Activated CD8-positive, alpha-beta memory T cell treated with anti-CD3 and anti-CD28 coated beads for 48 hours (primary cell): ENCODE results near the gene WDR35.
"Not testable (repeated sequence)": the region's sequence is repeated elsewhere in the genome, so short reads cannot be mapped to it uniquely, and the experiment has no call there.

Experiments used
- DNase-seq, 3 experiments: peaks; one replicate each; pipeline ENCODE4 v3.0.0-alpha.2; 2020; ENCODE audit warnings: low read depth in 2 of 3, low spot score in 2 of 3

WDR35 gene

GRCh38 chr2:19895535-19895934 is 94.4 kb downstream of the WDR35 start:
- DNase-seq = no peak

GRCh38 chr2:19894134-19894792 is 95.6 kb downstream of the WDR35 start:
- no peak for DNase-seq

GRCh38 chr2:19893520-19894133 is 96.3 kb downstream of the WDR35 start:
- DNase-seq = no peak

- not testable (repeated sequence) for DNase-seq
Measured at GRCh38 chr2:19891971-19892370, 97.9 kb downstream of the WDR35 start.

- no peak for DNase-seq
Measured at GRCh38 chr2:19890104-19890503, 99.8 kb downstream of the WDR35 start.

- DNase-seq = no peak
Measured at GRCh38 chr2:19888831-19889230, 101.1 kb downstream of the WDR35 start.

- no peak for DNase-seq
Measured at GRCh38 chr2:19887510-19887909, 102.4 kb downstream of the WDR35 start.

GRCh38 chr2:19886261-19886660 is 103.6 kb downstream of the WDR35 start:
- no peak for DNase-seq

- DNase-seq = no peak
Measured at GRCh38 chr2:19885791-19886190, 104.1 kb downstream of the WDR35 start.

- DNase-seq = no peak
Measured at GRCh38 chr2:19883971-19884720, 105.8 kb downstream of the WDR35 start.

GRCh38 chr2:19883486-19883885 is 106.4 kb downstream of the WDR35 start:
- no peak for DNase-seq

GRCh38 chr2:19882286-19882685 is 107.6 kb downstream of the WDR35 start:
- DNase-seq = no peak

GRCh38 chr2:19881908-19882265 is 108.0 kb downstream of the WDR35 start:
- DNase-seq = no peak

GRCh38 chr2:19881221-19881907 is 108.5 kb downstream of the WDR35 start:
- no peak for DNase-seq

- not testable (repeated sequence) for DNase-seq
Measured at GRCh38 chr2:19880191-19880590, 109.7 kb downstream of the WDR35 start.

- no peak for DNase-seq
Measured at GRCh38 chr2:19879120-19879519, 110.8 kb downstream of the WDR35 start.

GRCh38 chr2:19878268-19879046 is 111.4 kb downstream of the WDR35 start:
- DNase-seq = no peak

GRCh38 chr2:19876751-19877150 is 113.2 kb downstream of the WDR35 start:
- DNase-seq = no peak

GRCh38 chr2:19875280-19875679 is 114.6 kb downstream of the WDR35 start:
- DNase-seq = no peak

GRCh38 chr2:19874726-19875125 is 115.2 kb downstream of the WDR35 start:
- DNase-seq = no peak

- DNase-seq = no peak
Measured at GRCh38 chr2:19873014-19873413, 116.9 kb downstream of the WDR35 start.
